Endothelial cell (in vitro differentiated cells): ENCODE data around the gene UACA. TPM values are rescaled to one million over a fixed set of nuclear protein-coding genes. Genes with fewer than 3 reads are reported as not detected.

ENCODE experiments used
- DNase-seq: peaks from one replicate; pipeline ENCODE4 v3.0.0; 2021; ENCODE audit warnings: low spot score
- H3K27ac Mint-ChIP-seq: one replicate; pipeline ENCODE4 v1.8.0; 2021; ENCODE audit warnings: mixed read lengths, inconsistent platforms; ENCODE audit not compliant: unreplicated experiment
- H3K27me3 Mint-ChIP-seq: one replicate; pipeline ENCODE4 v1.8.0; 2021; ENCODE audit warnings: mild to moderate bottlenecking, moderate library complexity, mixed read lengths, inconsistent platforms; ENCODE audit not compliant: unreplicated experiment
- H3K36me3 Mint-ChIP-seq: one replicate; pipeline ENCODE4 v1.8.0; 2021; ENCODE audit warnings: mild to moderate bottlenecking, low read depth, mixed read lengths, inconsistent platforms; ENCODE audit not compliant: unreplicated experiment
- H3K4me1 Mint-ChIP-seq: one replicate; pipeline ENCODE4 v1.8.0; 2021; ENCODE audit warnings: mild to moderate bottlenecking, mixed read lengths, inconsistent platforms; ENCODE audit not compliant: unreplicated experiment
- H3K4me3 Mint-ChIP-seq: one replicate; pipeline ENCODE4 v1.8.0; 2021; ENCODE audit warnings: mild to moderate bottlenecking, mixed read lengths, inconsistent platforms; ENCODE audit not compliant: unreplicated experiment
- H3K9me3 Mint-ChIP-seq: one replicate; pipeline ENCODE4 v1.8.0; 2021; ENCODE audit warnings: mixed read lengths, inconsistent platforms; ENCODE audit not compliant: unreplicated experiment
- total RNA-seq: library from RNA; stranded (reverse); fragmentation: NEBNext Ultra II Directional; extraction: Animal tissue kit (Norgen Biotek cat#: 25700); gene quantifications from one replicate; pipeline ENCODE4 v1.2.1, GENCODE V29; 2021; ENCODE audit not compliant: unreplicated experiment
- TF ChIP-seq, protein P1 (sequence below): fragments of 200-600 bp; sonication (generic); IDR thresholded peaks from one replicate; pipeline ENCODE4 v1.5.0; 2021; ENCODE audit warnings: antibody characterized with exemption; ENCODE audit not compliant: unreplicated experiment

UACA gene
- total RNA-seq, 1 donor from 2014 or later, result 34.2 TPM

GRCh38 chr15:70643106-70643782 lies 120.1 kb downstream of the UACA start:
- H3K27ac Mint-ChIP-seq, result no peak overlapping the region
- no peak overlapping the region for H3K4me3 Mint-ChIP-seq
- peaks cover 2% of the 10 kb centered on the region for H3K4me1 Mint-ChIP-seq
- no peaks in the 10 kb centered on the region for H3K36me3 Mint-ChIP-seq
- H3K27me3 Mint-ChIP-seq, result no peaks in the 10 kb centered on the region
- TF ChIP-seq, protein P1, sequence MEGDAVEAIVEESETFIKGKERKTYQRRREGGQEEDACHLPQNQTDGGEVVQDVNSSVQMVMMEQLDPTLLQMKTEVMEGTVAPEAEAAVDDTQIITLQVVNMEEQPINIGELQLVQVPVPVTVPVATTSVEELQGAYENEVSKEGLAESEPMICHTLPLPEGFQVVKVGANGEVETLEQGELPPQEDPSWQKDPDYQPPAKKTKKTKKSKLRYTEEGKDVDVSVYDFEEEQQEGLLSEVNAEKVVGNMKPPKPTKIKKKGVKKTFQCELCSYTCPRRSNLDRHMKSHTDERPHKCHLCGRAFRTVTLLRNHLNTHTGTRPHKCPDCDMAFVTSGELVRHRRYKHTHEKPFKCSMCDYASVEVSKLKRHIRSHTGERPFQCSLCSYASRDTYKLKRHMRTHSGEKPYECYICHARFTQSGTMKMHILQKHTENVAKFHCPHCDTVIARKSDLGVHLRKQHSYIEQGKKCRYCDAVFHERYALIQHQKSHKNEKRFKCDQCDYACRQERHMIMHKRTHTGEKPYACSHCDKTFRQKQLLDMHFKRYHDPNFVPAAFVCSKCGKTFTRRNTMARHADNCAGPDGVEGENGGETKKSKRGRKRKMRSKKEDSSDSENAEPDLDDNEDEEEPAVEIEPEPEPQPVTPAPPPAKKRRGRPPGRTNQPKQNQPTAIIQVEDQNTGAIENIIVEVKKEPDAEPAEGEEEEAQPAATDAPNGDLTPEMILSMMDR, result no peak
- DNase-seq, result no peak
- no peaks in the 10 kb centered on the region for H3K9me3 Mint-ChIP-seq

GRCh38 chr15:70636540-70637165 lies 126.7 kb downstream of the UACA start:
- H3K9me3 Mint-ChIP-seq, result no peaks in the 10 kb centered on the region
- TF ChIP-seq, protein P1, result no peak
- H3K27ac Mint-ChIP-seq, result no peak overlapping the region
- H3K27me3 Mint-ChIP-seq, result no peaks in the 10 kb centered on the region
- no peaks in the 10 kb centered on the region for H3K36me3 Mint-ChIP-seq
- H3K4me1 Mint-ChIP-seq, result peaks cover 21% of the 10 kb centered on the region
- DNase-seq, result peak; percentile 37
- H3K4me3 Mint-ChIP-seq, result no peak overlapping the region

DNA sequence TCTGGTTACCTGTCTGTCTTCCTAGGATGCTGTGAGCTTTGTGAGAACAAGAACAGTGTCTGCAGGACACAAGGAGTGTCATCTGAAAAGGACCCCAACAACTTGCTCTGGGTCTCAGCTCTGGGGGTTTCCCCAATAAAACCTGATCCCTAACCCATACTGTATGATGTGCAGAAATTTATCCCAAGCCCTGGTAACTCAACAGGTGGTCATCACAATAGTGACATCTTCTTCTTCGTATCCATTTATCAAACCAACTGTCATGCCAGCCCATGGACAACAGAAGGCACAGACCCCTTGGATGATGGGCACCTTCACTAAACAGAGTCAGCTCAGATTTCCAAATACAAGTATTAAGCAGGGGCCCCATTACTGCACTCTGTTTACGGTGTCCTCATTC lies 127.5 kb downstream of the UACA start:
- Mint-ChIP-seq H3K27ac (no peak overlapping the region), H3K4me3 (no peak overlapping the region), H3K9me3 (no peaks in the 10 kb centered on the region), H3K36me3 (no peaks in the 10 kb centered on the region), H3K27me3 (peaks cover 1% of the 10 kb centered on the region), H3K4me1 (peaks cover 26% of the 10 kb centered on the region)
- TF ChIP-seq, protein P1, result no peak
- no peak for DNase-seq

DNA sequence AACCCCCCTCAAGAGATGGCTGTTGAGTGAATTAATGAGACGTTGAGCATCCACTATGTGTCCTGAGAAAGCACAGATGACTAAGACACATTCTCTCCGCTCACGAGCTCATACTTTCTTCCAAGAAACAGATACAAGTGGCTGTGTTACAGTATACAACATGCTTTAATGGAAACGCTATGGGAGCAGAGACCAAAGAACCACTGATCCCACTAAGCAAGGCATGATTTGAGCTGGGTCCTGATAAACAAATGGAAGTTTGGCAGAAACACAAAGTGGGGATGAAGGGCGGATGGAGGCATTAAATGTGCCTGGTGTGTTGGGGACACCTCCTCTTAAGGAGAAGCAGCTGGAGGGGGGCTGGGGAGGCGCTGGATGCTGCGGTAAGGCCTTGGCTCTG lies 129.4 kb downstream of the UACA start:
- DNase-seq, result no peak
- H3K27ac Mint-ChIP-seq, result no peak overlapping the region
- TF ChIP-seq, protein P1, result no peak
- no peaks in the 10 kb centered on the region for H3K36me3 Mint-ChIP-seq
- peaks cover 4% of the 10 kb centered on the region for H3K27me3 Mint-ChIP-seq
- H3K9me3 Mint-ChIP-seq, result no peaks in the 10 kb centered on the region
- H3K4me3 Mint-ChIP-seq, result no peak overlapping the region
- H3K4me1 Mint-ChIP-seq, result peaks cover 26% of the 10 kb centered on the region
